Gastrocnemius medialis (tissue), 4 donors: ENCODE data around the gene YIF1B. TPM values are rescaled to one million over a fixed set of nuclear protein-coding genes. Genes with fewer than 3 reads are reported as not detected.

Experiments
- ATAC-seq, 2 donors: fragments of 150-250 bp; one replicate each; pipeline ENCODE4 v1.9.1; 2016
- DNase-seq, 2 donors: peaks; one replicate each; pipeline ENCODE4 v3.0.0-alpha.2; 2019
- H3K27ac ChIP-seq, 4 donors: fragments of 200-600 bp; sonication (generic); 1 replicate in 1 of 4; 2 replicates in 3 of 4; pipeline ENCODE4 v1.5.1; 2016 to 2018; ENCODE audit warnings: mild to moderate bottlenecking in 2 of 4, moderate library complexity in 1 of 4
- H3K27me3 ChIP-seq, 3 donors: fragments of 200-600 bp; sonication (generic) in 2 of 3; 1 replicate in 1 of 3; 2 replicates in 2 of 3; pipeline versions ENCODE4 v1.5.1 to v1.6.0; 2016 to 2019; ENCODE audit warnings: mild to moderate bottlenecking in 1 of 3, moderate library complexity in 1 of 3
- H3K36me3 ChIP-seq, 2 donors: fragments of 200-600 bp; sonication (generic) in 1 of 2; one replicate each; pipeline ENCODE4 v1.5.1; 2017 to 2018
- H3K4me1 ChIP-seq, 2 donors: fragments of 200-600 bp; sonication (generic) in 1 of 2; one replicate each; pipeline ENCODE4 v1.5.1; 2016 to 2017; ENCODE audit warnings: mild to moderate bottlenecking in 2 of 2
- H3K4me3 ChIP-seq, 4 donors: fragments of 200-600 bp; sonication (generic) in 3 of 4; 1 replicate in 1 of 4; 2 replicates in 3 of 4; pipeline ENCODE4 v1.5.1; 2016 to 2019; ENCODE audit warnings: mild to moderate bottlenecking in 2 of 4
- H3K9me3 ChIP-seq, 3 donors: fragments of 200-600 bp; sonication (generic) in 2 of 3; 1 replicate in 1 of 3; 2 replicates in 2 of 3; pipeline ENCODE4 v1.5.1; 2016 to 2019
- POLR2A ChIP-seq, 2 donors: fragments of 450-650 bp; IDR thresholded peaks; one replicate each; pipeline ENCODE4 v1.6.1; 2017; ENCODE audit warnings: antibody characterized with exemption in 2 of 2, mild to moderate bottlenecking in 2 of 2, moderate library complexity in 2 of 2
- in situ Hi-C, 4 donors: fragments of 200-750 bp; cut with MboI; loops; one replicate each; pipeline versions ENCODE4 v1.15.0 to v1.8.0; 2017; ENCODE audit warnings: low sequenced_read_pairs in 4 of 4
- intact Hi-C: fragments of 100-400 bp; cut with DNase I; formaldehyde crosslinking; loops from one replicate; pipeline ENCODE4 v1.15.1; 2023; ENCODE audit warnings: low total_unique reads
- total RNA-seq, 4 donors: library from RNA; depleted of rRNA; stranded (reverse); fragments of >200 nt; gene quantifications; one replicate each; pipeline versions ENCODE4 v1.1.0 to v1.2.3, GENCODE V29; 2016
- TF ChIP-seq, protein P1 (sequence below), 5 experiments: fragments of 450-650 bp in 3 of 5; fragments of 200-600 bp in 2 of 5; sonication (generic) in 2 of 5; IDR thresholded peaks in 4 of 5; conservative IDR thresholded peaks in 1 of 5; 1 replicate in 4 of 5; 2 replicates in 1 of 5; pipeline ENCODE4 v1.5.1; 2016 to 2019; ENCODE audit warnings: antibody characterized with exemption in 5 of 5, mild to moderate bottlenecking in 3 of 5, moderate library complexity in 3 of 5

Gene YIF1B
- total RNA-seq, 4 donors from 2014 or later: 28.3 to 39.5 (median 31.9) TPM

DNA sequence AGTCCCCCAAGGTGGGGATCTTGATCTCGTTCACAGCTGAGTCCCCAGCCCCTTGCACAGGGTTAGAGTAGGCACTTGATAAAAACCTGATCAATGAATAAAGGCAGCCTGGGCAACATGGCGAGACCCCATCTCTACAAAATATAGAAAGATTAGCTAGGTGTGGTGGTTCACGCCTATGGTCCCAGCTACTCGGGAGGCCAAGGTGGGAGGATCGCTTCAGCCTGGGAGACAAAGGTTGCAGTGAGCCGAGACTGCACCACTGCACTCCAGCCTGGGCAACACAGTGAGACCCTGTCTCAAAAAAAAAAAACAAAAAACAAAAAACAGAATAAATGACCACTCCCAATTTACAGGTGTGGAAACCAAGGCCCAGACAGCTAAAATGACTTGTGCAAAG, 4.8 kb downstream of the YIF1B start:
- no peak for ATAC-seq
- TF ChIP-seq, protein P1, sequence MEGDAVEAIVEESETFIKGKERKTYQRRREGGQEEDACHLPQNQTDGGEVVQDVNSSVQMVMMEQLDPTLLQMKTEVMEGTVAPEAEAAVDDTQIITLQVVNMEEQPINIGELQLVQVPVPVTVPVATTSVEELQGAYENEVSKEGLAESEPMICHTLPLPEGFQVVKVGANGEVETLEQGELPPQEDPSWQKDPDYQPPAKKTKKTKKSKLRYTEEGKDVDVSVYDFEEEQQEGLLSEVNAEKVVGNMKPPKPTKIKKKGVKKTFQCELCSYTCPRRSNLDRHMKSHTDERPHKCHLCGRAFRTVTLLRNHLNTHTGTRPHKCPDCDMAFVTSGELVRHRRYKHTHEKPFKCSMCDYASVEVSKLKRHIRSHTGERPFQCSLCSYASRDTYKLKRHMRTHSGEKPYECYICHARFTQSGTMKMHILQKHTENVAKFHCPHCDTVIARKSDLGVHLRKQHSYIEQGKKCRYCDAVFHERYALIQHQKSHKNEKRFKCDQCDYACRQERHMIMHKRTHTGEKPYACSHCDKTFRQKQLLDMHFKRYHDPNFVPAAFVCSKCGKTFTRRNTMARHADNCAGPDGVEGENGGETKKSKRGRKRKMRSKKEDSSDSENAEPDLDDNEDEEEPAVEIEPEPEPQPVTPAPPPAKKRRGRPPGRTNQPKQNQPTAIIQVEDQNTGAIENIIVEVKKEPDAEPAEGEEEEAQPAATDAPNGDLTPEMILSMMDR (IDR thresholded peaks at IDR 0.05 in 4 of 5, conservative IDR thresholded peaks at IDR 0.05 in 1 of 5): no peak
- no peak for TF ChIP-seq POLR2A (IDR thresholded peaks at IDR 0.05)
- DNase-seq: no peak
- H3K27me3 ChIP-seq: no peaks in the 10 kb centered on the region
- in situ Hi-C loops: no loop called here
- no peaks in the 10 kb centered on the region for H3K9me3 ChIP-seq
- peaks cover 0 to 22% of the 10 kb centered on the region in 2 donors for H3K36me3 ChIP-seq
- intact Hi-C loops: no loop called here
- peaks cover 0 to 3% of the 10 kb centered on the region in 2 donors for H3K4me1 ChIP-seq
- H3K4me3 ChIP-seq: no peak overlapping the region
- H3K27ac ChIP-seq: no peak overlapping the region

DNA sequence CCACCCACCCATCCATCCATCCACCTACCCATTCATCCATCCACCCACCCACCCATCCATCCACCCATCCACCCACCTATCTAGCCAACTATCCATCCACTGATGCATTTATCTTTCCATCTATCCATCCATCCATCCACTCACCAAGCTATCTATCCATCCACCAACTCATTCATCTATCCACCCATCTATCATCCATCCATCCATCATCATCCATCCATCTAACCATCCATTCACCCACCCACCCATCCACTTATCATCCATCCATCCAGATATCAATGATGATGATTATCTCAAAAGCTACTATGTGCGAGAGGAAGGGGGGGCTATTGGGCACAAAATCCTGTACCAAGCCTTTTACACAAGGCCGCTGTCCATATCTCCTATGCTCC, 5.5 kb downstream of the YIF1B start:
- intact Hi-C loops: no loop called here
- Histone ChIP-seq H3K4me3 (no peak overlapping the region), H3K36me3 (peaks cover 0 to 22% of the 10 kb centered on the region in 2 donors), H3K27me3 (no peaks in the 10 kb centered on the region), H3K27ac (no peak overlapping the region), H3K9me3 (no peaks in the 10 kb centered on the region), H3K4me1 (peaks cover 0 to 2% of the 10 kb centered on the region in 2 donors)
- in situ Hi-C loops: no loop called here
- DNase-seq: no peak
- TF ChIP-seq, protein P1 (IDR thresholded peaks at IDR 0.05 in 4 of 5, conservative IDR thresholded peaks at IDR 0.05 in 1 of 5): no peak
- TF ChIP-seq POLR2A (IDR thresholded peaks at IDR 0.05): no peak
- ATAC-seq: no peak

DNA sequence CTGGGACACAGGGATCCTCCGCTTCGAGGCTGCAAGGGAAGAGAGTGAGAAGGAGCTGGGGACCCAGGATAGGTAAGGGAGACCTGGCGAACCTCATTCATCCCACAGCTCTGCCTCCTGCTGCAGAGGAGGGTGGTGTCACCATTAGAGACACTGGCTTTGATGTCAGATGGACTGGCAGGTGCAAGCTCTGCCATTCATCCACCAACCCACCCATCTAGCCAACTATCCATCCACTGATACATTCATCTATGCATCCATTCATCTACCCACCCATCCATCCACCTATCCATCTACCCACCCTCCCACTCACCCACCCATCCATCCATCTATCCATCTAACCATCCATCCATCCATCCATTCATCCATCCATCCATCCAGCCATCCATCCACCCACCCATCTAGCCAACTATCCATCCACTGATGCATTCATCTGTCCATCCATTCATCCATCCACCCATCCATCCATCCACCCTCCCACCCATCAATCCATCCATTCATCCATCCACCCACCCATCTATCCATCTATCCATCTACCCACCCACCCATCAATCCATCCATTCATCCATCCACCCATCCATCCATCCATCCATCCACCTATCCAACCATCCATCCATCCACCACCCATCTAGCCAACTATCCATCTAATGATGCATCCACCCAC, 6.0 kb downstream of the YIF1B start:
- intact Hi-C loops: no loop called here
- TF ChIP-seq, protein P1 (IDR thresholded peaks at IDR 0.05 in 4 of 5, conservative IDR thresholded peaks at IDR 0.05 in 1 of 5): no peak
- TF ChIP-seq POLR2A (IDR thresholded peaks at IDR 0.05): no peak
- H3K36me3 ChIP-seq: peaks cover 0 to 26% of the 10 kb centered on the region in 2 donors
- H3K4me1 ChIP-seq: no peaks in the 10 kb centered on the region
- no peak overlapping the region for H3K27ac ChIP-seq
- H3K27me3 ChIP-seq: no peaks in the 10 kb centered on the region
- no peak for DNase-seq
- ATAC-seq: no peak
- H3K4me3 ChIP-seq: no peak overlapping the region
- in situ Hi-C loops: no loop called here
- H3K9me3 ChIP-seq: no peaks in the 10 kb centered on the region

DNA sequence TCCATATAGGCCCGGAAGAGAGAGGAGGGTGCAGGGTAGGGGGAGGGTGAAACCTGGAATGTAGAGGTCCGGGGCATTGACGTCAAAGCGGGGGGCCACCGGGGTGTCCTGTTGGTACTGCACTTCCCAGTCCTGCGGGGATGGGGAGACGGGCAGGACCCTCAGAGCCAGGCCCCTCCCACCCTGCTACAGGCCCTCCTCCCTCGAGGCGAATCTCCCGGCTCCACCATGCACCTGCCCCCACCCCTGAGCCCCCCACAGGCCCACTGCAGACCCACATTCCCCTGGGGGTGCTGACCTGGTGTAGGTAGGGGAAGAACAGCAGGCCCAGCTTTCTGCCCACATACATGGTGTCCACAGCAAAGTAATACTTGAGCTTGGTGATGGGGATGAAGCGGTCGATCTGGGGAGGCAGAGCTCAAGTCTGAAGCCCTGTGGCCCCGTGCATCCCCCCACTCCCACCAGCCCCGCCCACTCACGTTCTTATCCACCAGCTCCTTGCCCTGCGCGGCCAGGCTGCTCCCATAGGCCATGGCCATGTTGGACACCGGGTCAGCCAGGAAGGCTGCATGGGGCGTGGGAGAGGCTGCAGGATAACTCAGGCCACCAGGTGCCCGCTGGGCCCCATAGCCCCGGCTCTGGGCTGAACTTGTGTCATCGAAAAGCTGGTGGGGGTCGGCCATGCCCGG, 6.7 kb downstream of the YIF1B start:
- in situ Hi-C loops: no loop called here
- no peak for DNase-seq
- ATAC-seq: no peak
- Histone ChIP-seq H3K27ac (no peak overlapping the region), H3K4me3 (no peak overlapping the region), H3K36me3 (peaks cover 0 to 30% of the 10 kb centered on the region in 2 donors), H3K27me3 (no peaks in the 10 kb centered on the region), H3K9me3 (no peaks in the 10 kb centered on the region), H3K4me1 (no peaks in the 10 kb centered on the region)
- intact Hi-C loops: no loop called here
- TF ChIP-seq, protein P1 (IDR thresholded peaks at IDR 0.05 in 4 of 5, conservative IDR thresholded peaks at IDR 0.05 in 1 of 5): no peak
- TF ChIP-seq POLR2A (IDR thresholded peaks at IDR 0.05): no peak
